NT2/D1 (cell line): Measurements from ENCODE around the gene HAUS1.

Experiments
- DNase-seq: peaks from one replicate; pipeline ENCODE4 v3.0.0-alpha.2; 2011; ENCODE audit warnings: low read depth, low spot score
- H3K27me3 ChIP-seq: 2 replicates; pipeline ENCODE4 v1.6.0; 2011; ENCODE audit warnings: mild to moderate bottlenecking; ENCODE audit not compliant: insufficient read length, insufficient read depth
- H3K36me3 ChIP-seq: 2 replicates; pipeline ENCODE4 v1.6.1; 2011; ENCODE audit warnings: mild to moderate bottlenecking, low read length, mixed read lengths; ENCODE audit not compliant: insufficient read depth, insufficient read length
- H3K4me1 ChIP-seq: 2 replicates; pipeline ENCODE4 v1.5.1; 2011; ENCODE audit not compliant: insufficient read depth, insufficient read length
- H3K4me3 ChIP-seq: 2 replicates; pipeline ENCODE4 v1.5.1; 2011; ENCODE audit warnings: low read depth; ENCODE audit not compliant: insufficient read length
- H3K9ac ChIP-seq: 2 replicates; pipeline ENCODE4 v1.6.0; 2011; ENCODE audit warnings: low read depth; ENCODE audit not compliant: insufficient read length
- H3K9me3 ChIP-seq: 2 replicates; pipeline ENCODE4 v1.5.1; 2011; ENCODE audit warnings: mild to moderate bottlenecking, low read length; ENCODE audit not compliant: insufficient read depth
- SUZ12 ChIP-seq: IDR thresholded peaks from 2 replicates; pipeline ENCODE4 v1.6.1; 2011; ENCODE audit not compliant: insufficient read length, insufficient read depth; ENCODE audit errors: extremely low read depth
- YY1 ChIP-seq: IDR thresholded peaks from 2 replicates; pipeline ENCODE4 v1.6.1; 2011; ENCODE audit not compliant: insufficient read length, insufficient read depth
- ZNF274 ChIP-seq: IDR thresholded peaks from 2 replicates; pipeline ENCODE4 v1.6.1; 2011; ENCODE audit warnings: mild to moderate bottlenecking, low read depth, low read length

The HAUS1 gene

GRCh38 chr18:46171331-46171730, 67.1 kb downstream of the HAUS1 start:
- no peak overlapping the region for H3K9ac ChIP-seq
- TF ChIP-seq SUZ12 (no peak), ZNF274 (no peak), YY1 (no peak)
- no peak for DNase-seq
- H3K4me3 ChIP-seq, result no peak overlapping the region
- peaks cover 5% of the 10 kb centered on the region for H3K4me1 ChIP-seq
- H3K9me3 ChIP-seq, result no peaks in the 10 kb centered on the region
- peaks cover 2% of the 10 kb centered on the region for H3K36me3 ChIP-seq
- H3K27me3 ChIP-seq, result no peaks in the 10 kb centered on the region

DNA sequence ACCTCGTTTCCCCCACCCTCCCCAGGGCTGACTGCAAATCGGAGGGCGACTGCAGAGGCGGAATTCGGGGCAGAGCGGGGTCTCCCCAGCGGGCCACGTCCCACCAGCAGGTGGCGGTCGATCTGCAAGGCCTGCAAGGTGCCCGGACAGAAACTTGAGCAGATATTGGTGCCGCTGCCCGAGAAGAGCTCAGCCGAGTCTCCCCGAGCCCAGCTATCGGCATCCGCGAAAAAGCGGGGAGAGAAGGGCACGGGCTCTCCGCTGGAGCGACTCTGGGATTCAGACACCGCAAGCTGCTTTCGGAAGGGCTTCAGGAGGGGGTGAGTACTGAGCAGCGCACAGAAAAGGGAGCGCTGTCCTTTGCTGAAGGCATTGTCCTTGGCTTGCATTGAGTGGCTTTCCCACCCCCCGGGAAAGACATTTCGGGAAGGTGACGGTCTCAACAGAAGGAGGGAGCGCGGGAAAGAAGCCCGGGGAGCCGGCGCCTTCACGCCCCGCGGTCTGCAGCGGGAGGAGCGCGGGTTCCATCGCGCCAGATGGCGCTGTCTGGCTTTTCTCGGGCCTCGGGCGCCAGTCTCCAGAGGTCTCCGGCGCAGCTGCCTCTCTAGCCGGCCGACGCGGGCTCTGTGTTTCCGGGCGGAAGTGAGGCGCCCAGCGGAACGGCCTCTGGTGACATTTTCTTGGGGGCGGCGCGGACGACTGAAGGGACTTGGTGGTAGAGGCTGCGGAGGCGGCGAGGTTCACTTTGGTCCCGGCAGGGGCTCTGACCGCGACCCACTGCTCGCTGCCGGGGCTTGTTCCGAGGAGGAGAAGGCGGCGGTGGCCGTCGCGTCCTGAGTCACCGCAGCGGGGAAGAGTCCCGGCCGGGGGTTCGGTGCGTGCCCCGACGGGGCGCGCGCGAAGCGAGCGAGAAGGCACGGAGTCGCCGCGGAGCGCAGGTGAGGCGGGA, 69.5 kb downstream of the HAUS1 start:
- Histone ChIP-seq H3K27me3 (no peaks in the 10 kb centered on the region), H3K36me3 (peaks cover 4% of the 10 kb centered on the region), H3K9ac (peak overlapping the region; percentile 93), H3K9me3 (no peaks in the 10 kb centered on the region), H3K4me1 (peaks cover 5% of the 10 kb centered on the region), H3K4me3 (peak overlapping the region; percentile 84)
- DNase-seq, result peak; percentile 82
- TF ChIP-seq YY1, result peak; percentile 23
- TF ChIP-seq SUZ12, result no peak

GRCh38 chr18:46174342-46175041, 70.3 kb downstream of the HAUS1 start:
- H3K9ac ChIP-seq, result peak overlapping the region; percentile 92
- no peaks in the 10 kb centered on the region for H3K9me3 ChIP-seq
- no peaks in the 10 kb centered on the region for H3K27me3 ChIP-seq
- peaks cover 2% of the 10 kb centered on the region for H3K4me1 ChIP-seq
- no peak for TF ChIP-seq SUZ12
- no peak for TF ChIP-seq ZNF274
- TF ChIP-seq YY1, result no peak
- no peak for DNase-seq
- H3K36me3 ChIP-seq, result peaks cover 4% of the 10 kb centered on the region
- H3K4me3 ChIP-seq, result peak overlapping the region; percentile 84

GRCh38 chr18:46176001-46176400, 71.8 kb downstream of the HAUS1 start:
- no peak overlapping the region for H3K4me3 ChIP-seq

More at GRCh38 chr18:46176001-46176400, 71.8 kb downstream of the HAUS1 start:
- H3K36me3 ChIP-seq, result peaks cover 4% of the 10 kb centered on the region
- H3K27me3 ChIP-seq, result no peaks in the 10 kb centered on the region
- no peaks in the 10 kb centered on the region for H3K4me1 ChIP-seq
- DNase-seq, result no peak
- H3K9ac ChIP-seq, result no peak overlapping the region
- no peak for TF ChIP-seq ZNF274
- no peak for TF ChIP-seq YY1
- TF ChIP-seq SUZ12, result no peak
- no peaks in the 10 kb centered on the region for H3K9me3 ChIP-seq
